Inflammatory macrophage treated with lipopolysaccharide for 4 hours (primary cell): ENCODE measurements around the gene TFR2.
"Not testable (repeated sequence)": the region's sequence is repeated elsewhere in the genome, so short reads cannot be mapped to it uniquely, and the experiment has no call there.

ENCODE experiments used
- DNase-seq: peaks from one replicate; pipeline ENCODE4 v3.0.0-alpha.2; 2020

Gene TFR2

GRCh38 chr7:100677308-100678267 is 36.2 kb upstream of the TFR2 start:
- DNase-seq = no peak

GRCh38 chr7:100676501-100677306 is 35.4 kb upstream of the TFR2 start:
- no peak for DNase-seq

- peak; percentile 78 for DNase-seq
Observed at GRCh38 chr7:100675581-100676350, 34.4 kb upstream of the TFR2 start.

- no peak for DNase-seq
Observed at GRCh38 chr7:100675105-100675451, 33.7 kb upstream of the TFR2 start.

- DNase-seq = peak; percentile 32
Observed at GRCh38 chr7:100674411-100675104, 33.2 kb upstream of the TFR2 start.

GRCh38 chr7:100673942-100674410 is 32.6 kb upstream of the TFR2 start:
- peak; percentile 30 for DNase-seq

GRCh38 chr7:100673302-100673941 is 32.1 kb upstream of the TFR2 start, which contains the start of gene GNB2:
Gene GNB2, plus strand, starts transcription at chr7:100673740. Its CDS starts 2,526 bp downstream, at chr7:100676266.
- peak; percentile 98 for DNase-seq

GRCh38 chr7:100671353-100672327 is 30.3 kb upstream of the TFR2 start:
- no peak for DNase-seq

- no peak for DNase-seq
Observed at GRCh38 chr7:100670074-100670473, 28.7 kb upstream of the TFR2 start.

- not testable (repeated sequence) for DNase-seq
Observed at GRCh38 chr7:100669106-100669505, 27.8 kb upstream of the TFR2 start.

- no peak for DNase-seq
Observed at GRCh38 chr7:100668069-100668449, 26.7 kb upstream of the TFR2 start.

- DNase-seq = no peak
Observed at GRCh38 chr7:100667331-100668068, 26.1 kb upstream of the TFR2 start.

GRCh38 chr7:100665168-100665726 is 23.9 kb upstream of the TFR2 start:
- no peak for DNase-seq

- DNase-seq = not testable (repeated sequence)
Observed at GRCh38 chr7:100662194-100662776, 20.9 kb upstream of the TFR2 start.

GRCh38 chr7:100655908-100656674 is 14.7 kb upstream of the TFR2 start, which contains the start of gene ACTL6B:
Gene ACTL6B, minus strand, starts transcription at chr7:100656448. Its CDS starts 94 bp downstream, at chr7:100656354.
- peak; percentile 40 for DNase-seq

GRCh38 chr7:100654908-100655831 is 13.8 kb upstream of the TFR2 start:
- no peak for DNase-seq
